K562 (cell line): ENCODE results near the gene KRT28. TPM values are rescaled to one million over a fixed set of nuclear protein-coding genes. Genes with fewer than 3 reads are reported as not detected.

Experiments
- CBFA2T3 ChIP-seq: fragments of 450-650 bp; IDR thresholded peaks from 2 replicates; pipeline ENCODE4 v1.6.1; 2017
- CBX2 ChIP-seq: fragments of 200-600 bp; sonication (generic); IDR thresholded peaks from one replicate; pipeline ENCODE4 v1.6.1; 2012; ENCODE audit warnings: mild to moderate bottlenecking, low read length, inconsistent platforms; ENCODE audit not compliant: insufficient read depth, poor library complexity, severe bottlenecking
- ETS1 ChIP-seq: conservative IDR thresholded peaks from 2 replicates; pipeline ENCODE4 v1.6.1; 2011; ENCODE audit warnings: low read depth, mild to moderate bottlenecking, low read length; ENCODE audit not compliant: control insufficient read depth
- HDAC2 ChIP-seq: fragments of 450-650 bp; IDR thresholded peaks from 2 replicates; pipeline ENCODE4 v1.6.1; 2016; ENCODE audit warnings: mild to moderate bottlenecking
- KDM1A ChIP-seq, 2 experiments: fragments of 450-650 bp; IDR thresholded peaks; 2 replicates each; pipeline ENCODE4 v1.6.1; 2016; ENCODE audit warnings: mild to moderate bottlenecking in 2 of 2
- MLLT1 ChIP-seq, 2 experiments: fragments of 450-650 bp; IDR thresholded peaks; 2 replicates each; pipeline ENCODE4 v1.6.1; 2016
- MXI1 ChIP-seq: IDR thresholded peaks from 2 replicates; pipeline ENCODE4 v1.6.1; 2011; ENCODE audit warnings: low read depth, mild to moderate bottlenecking, improper control_type of control experiment, low read length
- NFATC3 ChIP-seq: fragments of 450-650 bp; IDR thresholded peaks from 2 replicates; pipeline ENCODE4 v1.6.1; 2017; ENCODE audit warnings: mild to moderate bottlenecking
- PHB2 ChIP-seq: fragments of 450-650 bp; IDR thresholded peaks from 2 replicates; pipeline ENCODE4 v1.6.1; 2017; ENCODE audit warnings: low read depth
- RCOR1 ChIP-seq, 2 experiments: IDR thresholded peaks; 2 replicates each; pipeline ENCODE4 v1.6.1; 2012; ENCODE audit warnings: low read depth in 2 of 2, low read length in 2 of 2, borderline replicate concordance in 1 of 2, improper control_type of control experiment in 1 of 2
- SMAD3 ChIP-seq: fragments of 450-650 bp; formaldehyde crosslinking; conservative IDR thresholded peaks from 2 replicates; pipeline ENCODE4 v1.4.0; 2020; ENCODE audit warnings: mild to moderate bottlenecking
- SNIP1 ChIP-seq: fragments of 450-650 bp; IDR thresholded peaks from 2 replicates; pipeline ENCODE4 v1.7.1; 2017; ENCODE audit warnings: low read depth, mild to moderate bottlenecking
- SRSF1 ChIP-seq: fragments of 200-400 bp; formaldehyde crosslinking; IDR thresholded peaks from 2 replicates; pipeline ENCODE4 v1.6.1; 2017; ENCODE audit warnings: mild to moderate bottlenecking, low read depth, low read length, moderate library complexity
- TCF3 ChIP-seq: sonication (generic); formaldehyde crosslinking; IDR thresholded peaks from 2 replicates; pipeline ENCODE4 v1.4.0; 2020; ENCODE audit warnings: mild to moderate bottlenecking, missing genetic modification reagents
- ZNF592 ChIP-seq: fragments of 450-650 bp; IDR thresholded peaks from 2 replicates; pipeline ENCODE4 v1.6.1; 2017; ENCODE audit warnings: antibody characterized with exemption, mild to moderate bottlenecking
- ZNF780A ChIP-seq: fragments of 250-450 bp; sonication (Bioruptor Pico); IDR thresholded peaks from 2 replicates; pipeline ENCODE4 v1.5.0; 2021; ENCODE audit warnings: mild to moderate bottlenecking
- ZNF785 ChIP-seq: fragments of 250-450 bp; sonication (Bioruptor Pico); IDR thresholded peaks from 2 replicates; pipeline ENCODE4 v1.4.0; 2020; ENCODE audit warnings: mild to moderate bottlenecking
- polyA plus RNA-seq, 8 experiments: library from polyadenylated mRNA; depleted of rRNA in 4 of 8; stranded (reverse) in 5 of 8; unstranded in 3 of 8; fragments of >200 nt; fragmentation: Nextera tagmentation in 2 of 8; fragmentation: Illumina TruSeq in 1 of 8; extraction: Ambion mirVana in 2 of 8; extraction: Trizol in 1 of 8; gene quantifications; 2 replicates each; pipeline versions ENCODE4 v1.2.1 to v1.2.3, GENCODE V29; 2011 to 2014; ENCODE audit warnings: inconsistent platforms in 1 of 8, missing spikeins in 1 of 8
- total RNA-seq, 7 experiments: library from RNA; depleted of rRNA in 6 of 7; stranded (reverse); fragments of >200 nt in 6 of 7; fragmentation: Illumina TruSeq in 2 of 7; extraction: Trizol in 2 of 7; gene quantifications; 2 replicates each; pipeline versions ENCODE4 v1.2.1 to v1.2.3, GENCODE V29; 2011 to 2021; ENCODE audit warnings: low replicate concordance in 1 of 7
- TF ChIP-seq, protein P1 (sequence below): fragments of 450-650 bp; IDR thresholded peaks from 2 replicates; pipeline ENCODE4 v1.6.1; 2018; ENCODE audit warnings: mild to moderate bottlenecking, low read depth; ENCODE audit not compliant: partially characterized antibody
- TF ChIP-seq, protein P2 (sequence below), 2 experiments: fragments of 450-650 bp; conservative IDR thresholded peaks; 2 replicates each; pipeline ENCODE4 v1.6.1; 2017; ENCODE audit warnings: mild to moderate bottlenecking in 2 of 2, moderate library complexity in 2 of 2

Gene KRT28
- total and polyA plus RNA-seq, 9 of the 15 experiments (the other 6 are each of a cell fraction or from before 2014, with no cell fraction given) = not detected

- TF ChIP-seq ZNF592 (peak; percentile 29; the same call in 1 of the 2 replicates), SRSF1 (no peak), ZNF785 (no peak), PHB2 (no peak), ETS1 (no peak), ZNF780A (CRISPR knock-in tag) (no peak), SNIP1 (no peak), TCF3 (CRISPR knock-in tag) (peak; percentile 48; the same call in 1 of the 2 replicates), MLLT1 (IDR thresholded peaks at IDR 0.05) (no peak), SMAD3 (no peak), NFATC3 (no peak), MXI1 (no peak), HDAC2 (0 out of 2 replicates have a peak, but pooled peaks have one; percentile 17), CBFA2T3 (peak; percentile 86), RCOR1 (IDR thresholded peaks at IDR 0.05; ENCODE audit: borderline replicate concordance in 1 of 2, low read depth in 2 of 2, low read length in 2 of 2) (peak in 1 of 2 experiments; percentile 17; a peak in 1 of 4 replicates), KDM1A (IDR thresholded peaks at IDR 0.05) (peak; percentile 75 to 84), CBX2 (no peak)
- TF ChIP-seq, protein P1, sequence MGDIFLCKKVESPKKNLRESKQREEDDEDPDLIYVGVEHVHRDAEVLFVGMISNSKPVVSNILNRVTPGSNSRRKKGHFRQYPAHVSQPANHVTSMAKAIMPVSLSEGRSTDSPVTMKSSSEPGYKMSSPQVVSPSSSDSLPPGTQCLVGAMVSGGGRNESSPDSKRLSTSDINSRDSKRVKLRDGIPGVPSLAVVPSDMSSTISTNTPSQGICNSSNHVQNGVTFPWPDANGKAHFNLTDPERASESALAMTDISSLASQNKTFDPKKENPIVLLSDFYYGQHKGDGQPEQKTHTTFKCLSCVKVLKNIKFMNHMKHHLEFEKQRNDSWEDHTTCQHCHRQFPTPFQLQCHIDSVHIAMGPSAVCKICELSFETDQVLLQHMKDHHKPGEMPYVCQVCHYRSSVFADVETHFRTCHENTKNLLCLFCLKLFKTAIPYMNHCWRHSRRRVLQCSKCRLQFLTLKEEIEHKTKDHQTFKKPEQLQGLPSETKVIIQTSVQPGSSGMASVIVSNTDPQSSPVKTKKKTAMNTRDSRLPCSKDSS = no peak
- TF ChIP-seq, protein P2, sequence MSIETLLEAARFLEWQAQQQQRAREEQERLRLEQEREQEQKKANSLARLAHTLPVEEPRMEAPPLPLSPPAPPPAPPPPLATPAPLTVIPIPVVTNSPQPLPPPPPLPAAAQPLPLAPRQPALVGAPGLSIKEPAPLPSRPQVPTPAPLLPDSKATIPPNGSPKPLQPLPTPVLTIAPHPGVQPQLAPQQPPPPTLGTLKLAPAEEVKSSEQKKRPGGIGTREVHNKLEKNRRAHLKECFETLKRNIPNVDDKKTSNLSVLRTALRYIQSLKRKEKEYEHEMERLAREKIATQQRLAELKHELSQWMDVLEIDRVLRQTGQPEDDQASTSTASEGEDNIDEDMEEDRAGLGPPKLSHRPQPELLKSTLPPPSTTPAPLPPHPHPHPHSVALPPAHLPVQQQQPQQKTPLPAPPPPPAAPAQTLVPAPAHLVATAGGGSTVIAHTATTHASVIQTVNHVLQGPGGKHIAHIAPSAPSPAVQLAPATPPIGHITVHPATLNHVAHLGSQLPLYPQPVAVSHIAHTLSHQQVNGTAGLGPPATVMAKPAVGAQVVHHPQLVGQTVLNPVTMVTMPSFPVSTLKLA (conservative IDR thresholded peaks at IDR 0.05) = 0 out of 4 replicates have a peak, but pooled peaks of 1 of the 2 experiments have one; percentile 16
Observed at GRCh38 chr17:40816569-40816968, 16.8 kb upstream of the KRT28 start (continued).
